GM21381 (cell line): Measurements from ENCODE around the gene ZKSCAN3.
"Not testable (repeated sequence)": the region's sequence is repeated elsewhere in the genome, so short reads cannot be mapped to it uniquely, and the experiment has no call there.

Source experiments
- ATAC-seq: cut with Tn5 transposase; IDR thresholded peaks from one replicate; pipeline ENCODE4 v1.9.1; 2021; ENCODE audit warnings: mild to moderate bottlenecking, moderate library complexity; ENCODE audit not compliant: unreplicated experiment

The ZKSCAN3 gene

GRCh38 chr6:28340310-28341095 is 9.2 kb upstream of the ZKSCAN3 start:
- ATAC-seq: no peak

- no peak for ATAC-seq
Measured at GRCh38 chr6:28343898-28344677, 5.7 kb upstream of the ZKSCAN3 start.

- no peak for ATAC-seq
Measured at GRCh38 chr6:28345201-28345600, 4.5 kb upstream of the ZKSCAN3 start.

DNA sequence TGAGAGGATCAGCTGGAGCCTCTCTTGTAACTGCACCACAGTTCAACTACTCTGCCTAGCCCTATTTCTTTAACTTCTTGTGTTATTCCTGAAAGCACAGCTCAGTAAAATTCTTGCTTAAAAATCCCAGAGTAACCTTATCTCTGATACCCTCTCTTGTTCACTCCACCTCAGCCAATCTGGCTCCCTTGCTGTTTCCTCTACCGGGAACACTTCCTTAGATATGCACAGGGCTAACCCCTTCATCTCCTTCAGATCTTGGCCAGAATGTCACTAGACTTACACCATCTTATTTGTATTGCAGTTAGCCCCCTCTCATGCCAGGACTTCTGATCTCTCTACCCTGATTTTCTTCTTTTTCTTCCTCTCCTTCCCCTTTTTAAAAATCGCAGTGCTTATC is 2.6 kb upstream of the ZKSCAN3 start:
- ATAC-seq: no peak

GRCh38 chr6:28349344-28349891 is 329 bp upstream of the ZKSCAN3 start:
- no peak for ATAC-seq

DNA sequence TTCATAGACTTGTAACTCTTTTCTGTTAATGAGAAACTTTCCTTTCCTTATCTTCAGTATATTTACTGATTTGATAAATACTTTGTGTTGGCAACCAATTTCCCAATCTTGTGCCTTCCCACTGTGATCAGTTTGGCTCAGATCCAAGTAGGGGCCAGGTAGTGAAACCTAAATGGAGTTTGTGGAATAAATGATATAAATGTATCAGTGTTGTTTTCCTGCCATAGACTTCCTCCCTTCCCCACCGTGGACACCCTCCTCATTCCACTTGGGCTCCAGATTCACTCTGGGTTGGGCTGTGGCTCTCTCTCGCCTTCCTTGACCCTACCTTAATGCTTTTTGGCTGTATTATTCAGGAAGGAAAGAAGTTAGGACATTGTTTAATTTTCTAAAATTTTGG is 1.3 kb downstream of the ZKSCAN3 start:
- ATAC-seq: no peak

- no peak for ATAC-seq
Measured at GRCh38 chr6:28351493-28351925, 1.8 kb downstream of the ZKSCAN3 start.

DNA sequence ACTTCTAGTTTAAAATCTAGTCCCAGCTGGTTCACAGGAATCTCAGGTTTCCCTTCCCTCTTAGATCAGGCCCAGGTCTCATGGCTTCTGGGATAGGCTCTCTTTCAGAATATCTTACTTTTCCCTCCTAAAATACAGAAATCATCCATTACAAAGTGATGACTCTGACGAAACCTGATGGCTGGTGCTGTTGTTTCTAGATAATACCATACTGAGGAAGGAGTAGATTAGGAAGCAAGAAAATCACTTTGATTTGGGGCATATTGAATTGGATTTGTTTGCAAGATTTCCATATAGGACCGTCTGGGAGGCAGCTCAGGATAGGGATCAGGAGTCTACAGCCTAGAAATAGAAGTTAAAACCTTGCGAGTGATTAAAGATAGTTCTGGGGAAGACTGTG is 3.6 kb downstream of the ZKSCAN3 start:
- no peak for ATAC-seq

GRCh38 chr6:28353981-28354676 is 4.4 kb downstream of the ZKSCAN3 start:
- ATAC-seq: no peak

GRCh38 chr6:28354688-28355554 is 5.2 kb downstream of the ZKSCAN3 start:
- ATAC-seq: no peak

DNA sequence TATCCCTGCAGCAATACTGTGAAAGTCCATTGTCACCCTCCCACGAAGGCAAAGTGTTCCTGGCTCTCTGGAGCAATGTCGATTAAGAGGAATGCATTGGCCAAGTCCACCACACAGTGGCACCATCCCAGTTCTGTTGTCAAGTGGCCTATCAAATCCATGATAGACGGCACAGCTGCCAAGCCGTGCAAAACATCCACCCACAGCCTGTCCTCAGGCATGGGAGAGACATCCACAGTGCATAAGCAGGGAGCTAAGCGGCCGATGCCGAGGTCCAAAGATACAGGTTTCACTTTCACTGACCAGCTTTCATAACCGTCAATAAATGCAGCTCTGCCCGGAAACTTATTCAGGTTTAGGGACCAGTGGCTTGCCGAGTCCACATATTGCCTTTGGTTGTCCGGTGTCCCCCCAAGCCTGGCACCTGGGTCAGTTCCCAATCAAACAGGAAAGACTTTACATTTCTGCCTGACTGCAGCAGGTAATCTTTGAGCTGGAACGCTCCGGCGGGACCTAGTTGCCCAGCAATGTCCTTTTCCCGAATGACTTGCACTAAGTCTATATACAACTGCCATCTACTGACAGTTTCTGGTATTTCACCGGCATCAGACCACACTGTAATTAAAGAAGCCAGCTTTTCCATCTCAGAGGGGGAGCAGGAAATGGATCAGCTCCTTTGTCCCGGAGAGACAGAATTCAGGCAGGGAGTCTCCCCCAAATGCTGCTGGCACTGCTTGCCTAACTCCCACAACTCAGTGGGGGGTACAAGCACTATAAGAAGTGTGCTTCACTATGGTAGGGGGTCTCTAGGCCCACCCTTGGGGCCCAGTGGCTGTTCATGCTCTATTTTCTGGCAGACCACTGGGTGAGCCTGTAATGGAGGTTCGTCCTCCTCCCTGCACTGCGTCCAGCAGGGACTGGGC is 6.3 kb downstream of the ZKSCAN3 start:
- ATAC-seq: peak; percentile 59

GRCh38 chr6:28356666-28357020 is 6.9 kb downstream of the ZKSCAN3 start:
- no peak for ATAC-seq

- ATAC-seq: no peak
Measured at GRCh38 chr6:28357036-28357435, 7.3 kb downstream of the ZKSCAN3 start.

- not testable (repeated sequence) for ATAC-seq
Measured at GRCh38 chr6:28359562-28359961, 9.8 kb downstream of the ZKSCAN3 start.

DNA sequence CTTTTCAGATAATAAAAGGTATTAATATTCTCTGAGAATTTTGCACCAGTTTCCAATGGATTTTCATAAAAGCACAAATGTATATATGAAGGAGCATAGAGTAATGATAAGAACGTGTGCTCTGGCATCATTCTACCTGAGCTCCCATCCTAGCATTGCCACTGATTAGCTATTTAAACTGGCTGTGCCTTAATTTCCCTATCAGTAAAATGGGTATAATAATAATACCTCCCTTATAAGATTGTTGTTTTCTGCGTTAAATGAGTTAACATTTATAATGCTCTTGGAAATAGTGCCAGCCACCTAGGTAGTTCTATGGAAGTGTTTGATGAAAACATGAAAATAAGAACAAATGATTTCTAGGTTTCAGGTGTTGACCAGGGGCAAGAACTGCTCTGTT is 11.2 kb downstream of the ZKSCAN3 start:
- no peak for ATAC-seq

DNA sequence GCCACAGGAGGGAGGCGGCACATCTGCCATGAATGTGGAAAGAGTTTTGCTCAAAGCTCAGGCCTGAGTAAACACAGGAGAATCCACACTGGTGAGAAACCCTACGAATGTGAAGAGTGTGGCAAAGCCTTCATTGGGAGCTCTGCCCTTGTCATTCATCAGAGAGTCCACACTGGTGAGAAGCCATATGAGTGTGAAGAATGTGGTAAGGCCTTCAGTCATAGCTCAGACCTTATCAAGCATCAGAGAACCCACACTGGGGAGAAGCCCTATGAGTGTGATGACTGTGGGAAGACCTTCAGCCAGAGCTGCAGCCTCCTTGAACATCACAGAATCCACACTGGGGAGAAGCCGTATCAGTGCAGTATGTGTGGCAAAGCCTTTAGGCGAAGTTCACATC is 15.8 kb downstream of the ZKSCAN3 start:
- not testable (repeated sequence) for ATAC-seq

GRCh38 chr6:28368522-28368921 is 18.8 kb downstream of the ZKSCAN3 start:
- ATAC-seq: no peak

DNA sequence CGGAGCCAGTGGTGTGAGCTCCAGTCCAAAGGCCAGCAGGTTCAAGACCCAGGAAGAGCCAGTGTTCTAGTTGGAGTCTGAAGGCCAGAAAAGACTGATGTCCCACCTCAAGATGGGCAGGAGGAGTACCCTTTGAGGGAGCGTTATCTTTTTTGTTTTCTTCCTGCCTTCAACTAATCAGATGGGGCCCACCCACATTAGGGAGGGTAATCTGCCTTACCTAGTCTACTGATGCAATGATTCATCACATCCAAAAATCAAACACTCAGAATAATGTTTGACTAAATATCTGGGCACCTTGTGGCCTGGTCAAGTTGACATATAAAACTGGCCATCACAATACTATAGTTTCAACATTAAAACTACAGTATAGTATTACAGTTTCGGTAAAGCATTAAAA is 19.7 kb downstream of the ZKSCAN3 start:
- no peak for ATAC-seq

- ATAC-seq: no peak
Measured at GRCh38 chr6:28370440-28370839, 20.7 kb downstream of the ZKSCAN3 start.
